Measurements from ENCODE around the gene CALCB. TPM values are rescaled to one million over a fixed set of nuclear protein-coding genes. Genes with fewer than 3 reads are reported as not detected.
A peak's percentile ranks its signal among the peaks of the same experiment; 100 is the strongest.

CALCB gene
- total and polyA plus RNA-seq, 7 donors, result 0.10 to 29.1 (median 0.79) TPM; not detected in 3

DNA sequence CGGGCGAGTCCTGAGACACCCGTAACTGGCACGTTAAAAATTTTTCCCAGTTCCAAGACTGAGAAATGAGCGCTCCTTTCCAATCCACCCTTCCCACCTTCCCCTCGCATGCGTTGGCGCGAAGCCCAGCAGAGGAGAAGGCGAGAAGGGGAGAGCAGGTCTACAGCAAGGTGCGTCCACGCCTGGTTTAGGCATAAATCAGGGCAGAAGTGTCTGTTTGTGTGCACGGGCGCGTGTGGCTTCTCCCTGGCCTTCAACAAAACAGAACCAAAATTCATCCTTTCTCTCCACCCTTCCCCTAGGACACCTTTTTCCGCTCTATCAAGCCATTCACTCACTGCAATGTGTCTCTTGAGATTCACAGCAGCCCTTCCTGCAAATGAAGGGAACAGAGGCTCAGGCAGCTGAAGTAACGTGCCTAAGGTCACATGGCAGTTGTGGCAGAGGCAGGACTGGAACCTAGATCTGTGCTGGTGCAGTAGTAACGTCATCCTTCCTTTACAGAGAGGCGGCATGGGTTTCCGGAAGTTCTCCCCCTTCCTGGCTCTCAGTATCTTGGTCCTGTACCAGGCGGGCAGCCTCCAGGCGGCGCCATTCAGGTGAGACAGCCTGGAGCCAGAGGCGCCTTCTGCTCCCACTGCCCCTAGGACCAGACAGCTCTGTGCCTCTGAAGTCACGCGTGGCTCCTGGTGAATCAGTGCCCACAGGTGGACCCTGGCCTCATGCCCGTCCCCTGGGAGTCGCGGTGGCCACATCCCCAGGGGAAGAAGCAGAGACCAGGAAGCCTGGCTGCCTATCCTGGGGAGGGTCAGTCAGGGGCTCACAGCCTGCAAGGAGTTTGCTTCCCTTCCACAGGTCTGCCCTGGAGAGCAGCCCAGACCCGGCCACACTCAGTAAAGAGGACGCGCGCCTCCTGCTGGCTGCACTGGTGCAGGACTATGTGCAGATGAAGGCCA, 1.1 kb downstream of the CALCB start:
- Histone ChIP-seq H3K27me3 (ENCODE audit: insufficient read depth in 3 of 3, low read length in 2 of 3) (peaks cover 3 to 54% (median 20%) of the 10 kb centered on the region in 3 donors), H3K36me3 (ENCODE audit: insufficient read depth in 1 of 2, low read depth in 1 of 2) (no peaks in the 10 kb centered on the region), H3K4me1 (peaks cover 9% of the 10 kb centered on the region), H3K27ac (no peak overlapping the region), H3K4me3 (peak overlapping the region; percentile 38), H3K9me3 (no peaks in the 10 kb centered on the region)
- intact Hi-C loops (cut with DNase I), result loop anchor here (1.0 to 10.0 kb wide), 5 partner anchors 102 to 280 kb away; partner anchors contain the start of gene CALCA (in 1 of the 2)
- peak; percentile 77 to 87 for DNase-seq
- ATAC-seq, result peak; percentile 90 to 95 (median 94)
- peak; percentile 82 for TF ChIP-seq CTCF (IDR thresholded peaks at IDR 0.05)
- 3% methylated on average over 33 of the region's 33 CpGs for WGBS, 3 donors

- peaks cover 4 to 56% (median 20%) of the 10 kb centered on the region in 3 donors for H3K27me3 ChIP-seq (ENCODE audit: insufficient read depth in 3 of 3, low read length in 2 of 3)
- intact Hi-C loops (cut with DNase I), result loop anchor here (1.0 to 10.0 kb wide), 5 partner anchors 103 to 280 kb away; partner anchors contain the start of gene CALCA (in 1 of the 2)
- DNase-seq (no peak), ATAC-seq (no peak)
- H3K27ac ChIP-seq, result no peak overlapping the region
- no peaks in the 10 kb centered on the region for H3K9me3 ChIP-seq
- WGBS, 3 donors, result 37 to 38% (median 38%) methylated on average over 4 of the region's 4 CpGs
- no peak for TF ChIP-seq CTCF (IDR thresholded peaks at IDR 0.05)
- H3K4me1 ChIP-seq, result peaks cover 9% of the 10 kb centered on the region
- H3K4me3 ChIP-seq, result no peak overlapping the region
- H3K36me3 ChIP-seq (ENCODE audit: insufficient read depth in 1 of 2, low read depth in 1 of 2), result no peaks in the 10 kb centered on the region
Observed at GRCh38 chr11:15075162-15075526, 1.8 kb downstream of the CALCB start.

- Histone ChIP-seq H3K27me3 (ENCODE audit: insufficient read depth in 3 of 3, low read length in 2 of 3) (no peaks in the 10 kb centered on the region), H3K4me3 (no peak overlapping the region), H3K36me3 (ENCODE audit: insufficient read depth in 1 of 2, low read depth in 1 of 2) (no peaks in the 10 kb centered on the region), H3K9me3 (peaks cover 10% of the 10 kb centered on the region), H3K4me1 (no peaks in the 10 kb centered on the region), H3K27ac (no peak overlapping the region)
- intact Hi-C loops (cut with DNase I), result no loop called here
- no peak for DNase-seq
- TF ChIP-seq CTCF (IDR thresholded peaks at IDR 0.05), result no peak
- ATAC-seq, result no peak
Observed at GRCh38 chr11:15091175-15091574, 17.8 kb downstream of the CALCB start.

DNA sequence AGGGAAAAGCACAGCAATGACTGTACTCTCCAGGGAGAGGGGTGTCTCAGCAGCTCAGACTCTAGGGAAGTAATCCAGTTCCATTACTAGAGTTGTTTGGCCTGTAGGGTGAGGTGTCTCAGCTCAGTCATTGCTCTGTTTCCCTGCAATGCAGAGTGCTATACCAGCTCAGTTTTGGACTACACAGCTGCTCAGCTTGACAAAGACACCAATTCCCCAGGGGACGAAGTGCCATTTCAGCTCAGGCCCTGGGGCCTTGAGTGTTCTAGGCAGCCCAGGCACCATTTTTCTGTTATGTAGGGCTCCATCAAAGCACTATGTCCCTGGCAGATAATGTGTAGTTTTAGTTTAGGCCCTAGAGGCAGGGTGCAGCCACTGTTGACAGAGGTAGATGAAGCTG, 18.2 kb downstream of the CALCB start:
- no peak for ATAC-seq

More for the DNA sequence above, 18.2 kb downstream of the CALCB start:
- H3K27ac ChIP-seq, result no peak overlapping the region
- intact Hi-C loops (cut with DNase I), result no loop called here
- WGBS, 3 donors, result 92 to 100% (median 97%) methylated on average over 1 of the region's 1 CpG
- H3K4me3 ChIP-seq, result no peak overlapping the region
- no peaks in the 10 kb centered on the region for H3K36me3 ChIP-seq (ENCODE audit: insufficient read depth in 1 of 2, low read depth in 1 of 2)
- DNase-seq, result no peak
- H3K9me3 ChIP-seq, result peaks cover 9% of the 10 kb centered on the region
- H3K4me1 ChIP-seq, result no peaks in the 10 kb centered on the region
- H3K27me3 ChIP-seq (ENCODE audit: insufficient read depth in 3 of 3, low read length in 2 of 3), result no peaks in the 10 kb centered on the region
- TF ChIP-seq CTCF (IDR thresholded peaks at IDR 0.05), result no peak

All from psoas muscle (tissue), 8 donors.